HTR-8/SVneo (cell line): Measurements from ENCODE around the gene SH3D19.
"Not testable (repeated sequence)": the region's sequence is repeated elsewhere in the genome, so short reads cannot be mapped to it uniquely, and the experiment has no call there.

ENCODE experiments used
- DNase-seq: peaks from one replicate; pipeline ENCODE4 v3.0.0; 2011; ENCODE audit warnings: low spot score, mixed read lengths; ENCODE audit not compliant: insufficient read length
- FAIRE-seq: peaks from 2 replicates; lab custom pipeline; 2011; peaks lifted over from hg19 to GRCh38; lab: Jason Lieb, UNC

The SH3D19 gene

DNA sequence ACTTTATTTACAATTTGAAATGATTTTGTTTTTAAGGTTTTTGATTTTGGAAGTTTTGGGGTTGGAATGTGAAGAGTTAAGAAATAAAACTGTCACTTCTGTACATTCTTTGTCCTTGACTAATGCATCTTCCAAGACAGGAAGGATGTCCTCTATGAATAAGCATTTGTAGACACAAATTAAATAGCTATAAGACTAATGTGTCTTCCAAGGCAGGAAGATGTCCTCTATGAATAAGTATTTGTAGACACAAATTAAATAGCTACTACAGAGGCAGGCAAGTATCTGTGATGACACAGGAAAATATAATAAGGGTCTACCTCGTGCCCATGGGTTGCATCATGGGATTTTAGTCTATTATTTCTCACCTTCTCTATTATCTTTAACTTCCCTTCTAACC, 33.9 kb downstream of the SH3D19 start:
- no peak for FAIRE-seq
- DNase-seq, result peak; percentile 24

- FAIRE-seq (no peak), DNase-seq (no peak)
These were observed 38.0 kb downstream of the SH3D19 start for GRCh38 chr4:151287409-151287808.

DNA sequence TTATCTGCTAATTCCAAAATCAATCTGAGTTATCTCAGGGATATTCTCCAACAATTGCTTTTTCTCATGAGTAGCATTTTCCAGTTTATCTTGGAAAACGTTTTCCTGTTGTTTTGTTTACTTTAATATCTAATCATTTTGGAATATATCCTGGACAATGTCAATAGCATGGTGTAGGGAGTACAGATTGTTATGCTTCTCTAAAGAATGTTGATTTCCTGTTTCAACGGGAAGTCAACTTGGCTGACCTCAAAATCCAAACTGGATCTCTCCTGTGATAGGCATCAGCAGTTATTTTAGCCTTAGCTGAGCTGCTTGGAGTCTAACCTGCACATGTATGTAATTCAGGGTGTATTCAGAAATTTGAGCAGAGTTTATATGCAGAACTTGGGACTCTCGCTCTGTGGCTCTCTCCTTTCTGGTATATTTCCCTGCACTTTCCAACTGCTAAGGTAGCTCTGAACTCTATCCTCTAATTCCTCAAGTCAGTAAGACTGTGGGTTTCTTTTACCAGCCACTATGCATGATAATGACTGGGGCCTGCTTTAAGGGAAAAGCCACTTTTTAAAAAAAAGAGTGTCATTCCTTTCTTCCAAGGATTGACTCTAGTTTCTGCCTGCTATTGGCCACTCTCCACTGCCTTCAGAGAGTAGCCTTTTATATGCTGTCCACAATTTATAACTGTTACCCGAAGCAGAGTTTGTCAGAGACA, 40.7 kb downstream of the SH3D19 start:
- DNase-seq (no peak), FAIRE-seq (no peak)

GRCh38 chr4:151276787-151277562, 48.4 kb downstream of the SH3D19 start, which contains the start of gene PRSS48:
PRSS48 (plus strand) TSS chr4:151277161; CDS start chr4:151277173, 12 bp downstream.
- FAIRE-seq (no peak), DNase-seq (peak; percentile 49)

DNA sequence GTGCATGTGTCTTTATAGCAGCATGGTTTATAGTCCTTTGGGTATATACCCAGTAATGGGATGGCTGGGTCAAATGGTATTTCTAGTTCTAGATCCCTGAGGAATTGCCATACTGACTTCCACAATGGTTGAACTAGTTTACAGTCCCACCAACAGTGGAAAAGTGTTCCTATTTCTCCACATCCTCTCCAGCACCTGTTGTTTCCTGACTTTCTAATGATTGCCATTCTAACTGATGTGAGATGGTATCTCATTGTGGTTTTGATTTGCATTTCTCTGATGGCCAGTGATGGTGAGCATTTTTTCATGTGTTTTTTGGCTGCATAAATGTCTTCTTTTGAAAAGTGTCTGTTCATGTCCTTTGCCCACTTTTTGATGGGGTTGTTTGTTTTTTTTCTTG, 56.5 kb downstream of the SH3D19 start:
- not testable (repeated sequence) for FAIRE-seq, DNase-seq

- peak; percentile 69 for FAIRE-seq
These were observed 57.4 kb downstream of the SH3D19 start for GRCh38 chr4:151267822-151268535.

DNA sequence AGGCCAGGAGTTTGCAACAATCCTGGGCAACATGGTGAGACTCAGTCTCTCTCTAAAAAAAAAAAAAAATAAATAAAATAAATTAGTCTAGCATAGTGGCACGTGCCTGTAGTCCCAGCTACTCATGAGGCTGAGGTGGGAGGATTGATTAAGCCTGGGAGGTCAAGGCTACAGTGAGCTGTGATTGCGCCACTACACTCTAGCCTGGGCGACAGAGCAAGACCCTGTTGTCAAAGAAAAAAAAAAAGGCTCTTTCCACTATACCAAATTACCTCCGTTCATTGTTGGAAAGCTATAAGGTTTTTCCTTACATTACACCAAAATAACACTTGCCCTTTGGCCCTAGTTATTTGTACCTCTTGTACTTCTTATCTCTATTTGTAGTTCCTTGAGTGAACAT, 58.3 kb downstream of the SH3D19 start:
- FAIRE-seq (no peak), DNase-seq (no peak)

More at GRCh38 chr4:151267822-151268535, 57.4 kb downstream of the SH3D19 start:
- DNase-seq, result no peak

- no peak for FAIRE-seq
- DNase-seq, result no peak
These were observed 58.9 kb downstream of the SH3D19 start for GRCh38 chr4:151266497-151266896.

DNA sequence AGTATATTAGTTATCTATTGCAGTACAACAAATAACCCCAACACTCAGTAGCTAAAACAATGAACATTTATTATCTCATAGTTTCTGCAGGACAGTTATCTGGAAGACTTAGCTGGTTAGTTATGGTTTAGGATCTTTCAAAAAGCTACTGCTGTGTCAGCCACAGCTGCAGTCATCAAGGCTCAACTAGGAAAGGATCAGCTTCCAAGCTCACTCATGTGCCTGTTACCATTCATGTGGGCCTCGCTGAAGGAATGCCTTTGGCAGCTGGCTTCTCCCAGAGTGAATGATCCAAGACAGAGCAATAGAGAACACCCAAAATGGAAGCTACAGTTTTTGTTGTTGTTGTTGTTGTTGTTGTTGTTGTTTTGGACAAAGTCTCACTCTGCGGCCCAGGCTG, 62.0 kb downstream of the SH3D19 start:
- no peak for FAIRE-seq
- DNase-seq, result no peak

GRCh38 chr4:151260526-151260925, 64.9 kb downstream of the SH3D19 start:
- no peak for DNase-seq
- no peak for FAIRE-seq

DNA sequence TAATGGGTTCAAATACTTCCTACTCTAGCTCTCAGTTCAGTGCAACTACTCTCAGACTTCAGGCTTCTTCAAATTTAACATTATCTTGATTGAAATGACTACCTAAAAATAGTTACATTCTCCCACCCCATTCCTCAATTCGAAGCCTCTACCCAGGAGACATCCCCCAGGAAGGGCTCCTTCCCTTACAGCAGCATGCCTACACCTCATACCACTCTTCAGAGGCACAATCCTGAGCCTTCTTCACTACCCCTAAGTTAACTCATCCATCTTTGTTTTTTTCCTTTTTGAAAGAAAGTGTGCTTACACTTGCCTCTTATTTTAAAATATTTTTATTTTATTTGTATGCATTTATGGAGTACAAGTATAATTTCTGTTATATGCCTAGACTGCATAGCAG, 65.7 kb downstream of the SH3D19 start:
- DNase-seq, result no peak
- no peak for FAIRE-seq

- DNase-seq (no peak), FAIRE-seq (no peak)
These were observed 67.7 kb downstream of the SH3D19 start for GRCh38 chr4:151257704-151258103.

- no peak for FAIRE-seq
These were observed 69.3 kb downstream of the SH3D19 start for GRCh38 chr4:151256134-151256533.

GRCh38 chr4:151255680-151256079, 69.7 kb downstream of the SH3D19 start:
- not testable (repeated sequence) for DNase-seq, FAIRE-seq

More at GRCh38 chr4:151256134-151256533, 69.3 kb downstream of the SH3D19 start:
- no peak for DNase-seq

GRCh38 chr4:151255226-151255625, 70.2 kb downstream of the SH3D19 start:
- FAIRE-seq, DNase-seq: not testable (repeated sequence)

DNA sequence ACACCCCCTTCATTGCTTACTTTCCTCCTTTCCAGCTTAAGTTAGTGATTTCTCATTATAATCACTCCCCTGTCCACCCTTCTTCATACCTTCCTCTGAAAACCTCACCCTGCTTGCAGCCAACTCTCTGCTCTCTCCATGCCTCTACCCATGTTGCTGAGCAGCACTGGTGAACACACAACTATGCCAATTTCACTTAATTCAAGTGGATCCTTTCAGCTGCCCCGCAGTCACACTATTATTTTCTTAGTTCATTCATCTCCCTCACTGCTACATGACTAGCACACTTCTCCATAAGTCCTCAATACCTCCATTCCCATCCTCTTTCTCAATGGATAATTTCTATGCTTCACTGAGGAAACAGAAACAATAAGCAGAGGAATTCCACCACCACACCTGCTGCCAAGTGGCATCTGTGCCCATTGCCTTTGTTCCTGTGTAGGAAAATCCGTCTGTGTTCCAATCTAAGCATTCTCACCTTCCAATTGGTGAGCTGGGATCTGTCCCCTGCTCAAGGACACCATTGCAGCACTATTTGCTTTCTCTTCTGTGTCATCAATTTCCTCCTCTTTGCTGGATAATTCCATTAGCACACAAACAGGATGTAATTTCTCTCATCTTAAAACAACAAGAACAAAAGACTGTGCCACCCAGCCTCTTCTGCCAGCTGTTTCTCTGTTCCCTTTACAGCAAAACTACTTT, 73.7 kb downstream of the SH3D19 start:
- DNase-seq, result no peak
- no peak for FAIRE-seq

GRCh38 chr4:151250706-151251105, 74.7 kb downstream of the SH3D19 start:
- DNase-seq, result no peak
- FAIRE-seq, result no peak

- DNase-seq, result no peak
These were observed 76.9 kb downstream of the SH3D19 start for GRCh38 chr4:151248519-151248918.

GRCh38 chr4:151247395-151247794, 78.0 kb downstream of the SH3D19 start:
- DNase-seq (no peak), FAIRE-seq (no peak)

More at GRCh38 chr4:151248519-151248918, 76.9 kb downstream of the SH3D19 start:
- no peak for FAIRE-seq

GRCh38 chr4:151246742-151247141, 78.7 kb downstream of the SH3D19 start:
- DNase-seq (no peak), FAIRE-seq (no peak)
